ENCODE results near the gene EIF4E3.

DNA sequence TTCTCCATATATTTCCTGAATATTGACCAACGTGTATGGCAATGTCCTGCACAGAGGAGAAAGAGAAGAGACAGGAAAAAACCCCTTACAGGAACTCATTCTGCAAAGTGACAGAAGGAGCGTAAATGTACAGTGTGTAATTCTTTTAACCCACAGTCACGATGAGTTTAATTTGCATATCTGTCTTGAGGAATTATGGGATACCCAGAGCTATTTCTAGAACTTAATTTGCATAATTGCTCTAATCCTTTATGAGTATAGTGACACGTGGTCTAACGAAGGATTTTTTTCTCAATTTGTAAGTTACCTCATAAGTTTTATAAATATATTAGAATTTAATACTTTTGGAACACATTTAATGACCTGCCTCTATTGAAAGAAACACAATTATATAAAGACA lies 38.2 kb upstream of the EIF4E3 start:
- TF ChIP-seq CTCF (optimal IDR thresholded peaks at IDR 0.05 in 1 of 3, IDR thresholded peaks at IDR 0.05 in 1 of 3, conservative IDR thresholded peaks at IDR 0.05 in 1 of 3; ENCODE audit: extremely low read depth in 1 of 3, insufficient read depth in 2 of 3, low read length in 3 of 3) (no peak), EZH2 (IDR thresholded peaks at IDR 0.05; ENCODE audit: low read length) (no peak)
